Fibroblast of pulmonary artery (primary cell): ENCODE data around the gene MSN.
A peak's percentile ranks its signal among the peaks of the same experiment; 100 is the strongest.

Experiments
- DNase-seq: peaks from one replicate; pipeline ENCODE4 v3.0.0-alpha.2; 2010; ENCODE audit warnings: low read depth
- H3K4me3 ChIP-seq: replicated peaks from 2 replicates; pipeline ENCODE4 v1.5.1; 2011; ENCODE audit warnings: low read depth, mild to moderate bottlenecking, control low read depth, low read length, moderate library complexity
- TF ChIP-seq, protein P1 (sequence below): IDR thresholded peaks from 2 replicates; pipeline ENCODE4 v1.5.1; 2011; ENCODE audit warnings: mild to moderate bottlenecking, control low read depth, low read length, inconsistent platforms; ENCODE audit errors: missing control alignments

The MSN gene

DNA sequence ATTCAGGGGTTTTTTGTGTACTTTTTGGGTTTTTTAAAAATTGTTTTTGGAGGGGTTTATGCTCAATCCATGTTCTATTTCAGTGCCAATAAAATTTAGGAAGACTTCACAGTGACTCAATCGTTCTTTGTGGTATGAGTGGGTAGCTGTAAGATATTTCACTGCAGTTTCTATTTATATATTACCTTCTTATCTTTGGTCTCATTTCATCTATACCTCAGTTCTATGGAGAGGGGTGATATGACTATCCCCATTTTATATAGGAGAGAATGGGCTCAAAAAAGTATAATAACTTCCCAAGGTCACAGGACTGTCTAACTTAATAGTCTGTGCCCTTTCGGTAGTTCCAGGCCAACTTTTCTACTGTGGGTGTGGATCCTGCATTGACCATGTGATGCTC, 74.4 kb downstream of the MSN start:
- DNase-seq = no peak
- H3K4me3 ChIP-seq = no peak overlapping the region
- TF ChIP-seq, protein P1, sequence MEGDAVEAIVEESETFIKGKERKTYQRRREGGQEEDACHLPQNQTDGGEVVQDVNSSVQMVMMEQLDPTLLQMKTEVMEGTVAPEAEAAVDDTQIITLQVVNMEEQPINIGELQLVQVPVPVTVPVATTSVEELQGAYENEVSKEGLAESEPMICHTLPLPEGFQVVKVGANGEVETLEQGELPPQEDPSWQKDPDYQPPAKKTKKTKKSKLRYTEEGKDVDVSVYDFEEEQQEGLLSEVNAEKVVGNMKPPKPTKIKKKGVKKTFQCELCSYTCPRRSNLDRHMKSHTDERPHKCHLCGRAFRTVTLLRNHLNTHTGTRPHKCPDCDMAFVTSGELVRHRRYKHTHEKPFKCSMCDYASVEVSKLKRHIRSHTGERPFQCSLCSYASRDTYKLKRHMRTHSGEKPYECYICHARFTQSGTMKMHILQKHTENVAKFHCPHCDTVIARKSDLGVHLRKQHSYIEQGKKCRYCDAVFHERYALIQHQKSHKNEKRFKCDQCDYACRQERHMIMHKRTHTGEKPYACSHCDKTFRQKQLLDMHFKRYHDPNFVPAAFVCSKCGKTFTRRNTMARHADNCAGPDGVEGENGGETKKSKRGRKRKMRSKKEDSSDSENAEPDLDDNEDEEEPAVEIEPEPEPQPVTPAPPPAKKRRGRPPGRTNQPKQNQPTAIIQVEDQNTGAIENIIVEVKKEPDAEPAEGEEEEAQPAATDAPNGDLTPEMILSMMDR = no peak

DNA sequence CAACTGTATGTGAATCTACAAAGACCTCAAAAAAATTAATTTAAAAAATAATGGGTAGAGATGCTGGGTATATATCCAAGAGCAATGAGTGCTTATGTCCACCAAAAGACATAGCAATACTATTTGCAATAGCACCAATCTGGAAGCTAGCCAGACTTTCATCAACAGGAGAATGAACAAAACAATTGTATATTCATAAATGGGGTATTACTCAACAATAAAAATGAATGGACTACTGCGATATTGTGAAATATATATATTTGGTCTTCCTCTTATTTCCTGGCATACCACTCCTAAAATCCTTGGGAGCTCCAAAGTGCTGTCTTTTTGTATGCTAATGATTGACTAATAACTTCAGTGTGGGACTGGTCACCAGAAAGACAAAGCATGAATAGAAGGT, 77.5 kb downstream of the MSN start:
- H3K4me3 ChIP-seq = no peak overlapping the region
- TF ChIP-seq, protein P1 = no peak
- peak; percentile 91 for DNase-seq

GRCh38 chrX:65745427-65745826, 78.0 kb downstream of the MSN start:
- TF ChIP-seq, protein P1 = no peak
- no peak for DNase-seq
- H3K4me3 ChIP-seq = no peak overlapping the region

- TF ChIP-seq, protein P1 = no peak
- DNase-seq = peak; percentile 19
- no peak overlapping the region for H3K4me3 ChIP-seq
These were observed 78.5 kb downstream of the MSN start for GRCh38 chrX:65745992-65746391.

GRCh38 chrX:65750674-65751469, 83.4 kb downstream of the MSN start:
- H3K4me3 ChIP-seq = no peak overlapping the region
- TF ChIP-seq, protein P1 = no peak
- DNase-seq = no peak

GRCh38 chrX:65751519-65751918, 84.1 kb downstream of the MSN start:
- DNase-seq = no peak
- no peak overlapping the region for H3K4me3 ChIP-seq
- TF ChIP-seq, protein P1 = no peak

GRCh38 chrX:65752294-65752693, 84.8 kb downstream of the MSN start:
- DNase-seq = no peak
- TF ChIP-seq, protein P1 = no peak
- no peak overlapping the region for H3K4me3 ChIP-seq
